Activated CD8-positive, alpha-beta T cell treated with anti-CD3 and anti-CD28 coated beads for 36 hours (primary cell): ENCODE measurements around the gene DAP3. TPM values are rescaled to one million over a fixed set of nuclear protein-coding genes. Genes with fewer than 3 reads are reported as not detected.
"Not testable (repeated sequence)": the region's sequence is repeated elsewhere in the genome, so short reads cannot be mapped to it uniquely, and the experiment has no call there.

Experiments
- ATAC-seq: fragments of 200-7000 bp; cut with Tn5 transposase; one replicate; pipeline ENCODE4 v1.10.0; 2021; ENCODE audit warnings: mild to moderate bottlenecking, moderate library complexity
- CTCF ChIA-PET: fragments of 350-600 bp; sonication (Branson Sonifier 250); formaldehyde crosslinking; loops from one replicate; lab custom pipeline; 2021; ENCODE audit warnings: antibody characterized with exemption; lab: Charles Lee
- POLR2A ChIA-PET: fragments of 350-600 bp; sonication (Branson Sonifier 250); formaldehyde crosslinking; loops from one replicate; lab custom pipeline; 2021; ENCODE audit warnings: antibody characterized with exemption; lab: Charles Lee
- DNase-seq: peaks from one replicate; pipeline ENCODE4 v3.0.0-alpha.2; 2020
- H3K27ac Mint-ChIP-seq: one replicate; pipeline ENCODE4 v1.8.0; 2021; ENCODE audit warnings: mild to moderate bottlenecking, mixed read lengths
- H3K27me3 Mint-ChIP-seq: one replicate; pipeline ENCODE4 v1.8.0; 2021; ENCODE audit warnings: mixed read lengths
- H3K36me3 Mint-ChIP-seq: one replicate; pipeline ENCODE4 v1.8.0; 2021; ENCODE audit warnings: low read depth, mixed read lengths
- H3K4me1 Mint-ChIP-seq: one replicate; pipeline ENCODE4 v1.8.0; 2021; ENCODE audit warnings: low read depth, mixed read lengths
- H3K4me3 Mint-ChIP-seq: one replicate; pipeline ENCODE4 v1.8.0; 2021; ENCODE audit warnings: mild to moderate bottlenecking, moderate library complexity, mixed read lengths
- H3K9me3 Mint-ChIP-seq: one replicate; pipeline ENCODE4 v1.8.0; 2021; ENCODE audit warnings: mixed read lengths
- intact Hi-C: fragments of 100-400 bp; cut with micrococcal nuclease; formaldehyde crosslinking; loops from one replicate; pipeline ENCODE4 v1.10.0; 2022
- total RNA-seq, 2 experiments: library from RNA; stranded (reverse); gene quantifications; one replicate each; pipeline ENCODE4 v1.2.3, GENCODE V29; 2021
- TF ChIP-seq, protein P1 (sequence below): fragments of 200-600 bp; IDR thresholded peaks from one replicate; pipeline ENCODE4 v1.8.0; 2022; ENCODE audit warnings: antibody characterized with exemption, mild to moderate bottlenecking

The DAP3 gene
- total RNA-seq, 2 experiments from 2014 or later, result 160 to 173 TPM

DNA sequence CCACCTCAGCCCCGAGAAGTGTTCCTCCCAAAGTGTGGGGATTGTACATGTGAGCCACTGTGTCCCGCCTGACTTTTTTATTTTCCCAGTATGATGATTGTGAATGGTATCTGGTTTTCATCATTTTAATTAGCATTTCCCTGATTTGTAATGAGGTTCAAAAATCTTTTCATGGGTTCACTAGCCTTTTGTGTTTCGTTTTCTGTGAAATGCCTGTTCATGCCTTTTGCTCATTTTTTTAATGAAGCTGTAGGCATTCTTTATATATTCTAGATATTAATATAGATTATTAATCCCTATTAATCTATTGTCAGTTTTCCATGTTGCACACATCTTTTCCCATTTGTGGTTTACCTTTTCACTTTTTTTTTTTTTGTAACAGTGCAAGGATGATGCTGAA, 20.5 kb downstream of the DAP3 start:
- ChIA-PET POLR2A (interaction anchor here (0.7 kb wide), 1 partner anchor 324 kb away, joined by 3 read pairs; no protein-coding TSS in a partner anchor), CTCF (no interaction called here)
- Mint-ChIP-seq H3K4me3 (no peak overlapping the region), H3K27ac (no peak overlapping the region), H3K27me3 (no peaks in the 10 kb centered on the region), H3K4me1 (peaks cover 7% of the 10 kb centered on the region), H3K9me3 (no peaks in the 10 kb centered on the region), H3K36me3 (peaks cover 30% of the 10 kb centered on the region)
- no peak for ATAC-seq
- DNase-seq, result no peak
- TF ChIP-seq, protein P1, sequence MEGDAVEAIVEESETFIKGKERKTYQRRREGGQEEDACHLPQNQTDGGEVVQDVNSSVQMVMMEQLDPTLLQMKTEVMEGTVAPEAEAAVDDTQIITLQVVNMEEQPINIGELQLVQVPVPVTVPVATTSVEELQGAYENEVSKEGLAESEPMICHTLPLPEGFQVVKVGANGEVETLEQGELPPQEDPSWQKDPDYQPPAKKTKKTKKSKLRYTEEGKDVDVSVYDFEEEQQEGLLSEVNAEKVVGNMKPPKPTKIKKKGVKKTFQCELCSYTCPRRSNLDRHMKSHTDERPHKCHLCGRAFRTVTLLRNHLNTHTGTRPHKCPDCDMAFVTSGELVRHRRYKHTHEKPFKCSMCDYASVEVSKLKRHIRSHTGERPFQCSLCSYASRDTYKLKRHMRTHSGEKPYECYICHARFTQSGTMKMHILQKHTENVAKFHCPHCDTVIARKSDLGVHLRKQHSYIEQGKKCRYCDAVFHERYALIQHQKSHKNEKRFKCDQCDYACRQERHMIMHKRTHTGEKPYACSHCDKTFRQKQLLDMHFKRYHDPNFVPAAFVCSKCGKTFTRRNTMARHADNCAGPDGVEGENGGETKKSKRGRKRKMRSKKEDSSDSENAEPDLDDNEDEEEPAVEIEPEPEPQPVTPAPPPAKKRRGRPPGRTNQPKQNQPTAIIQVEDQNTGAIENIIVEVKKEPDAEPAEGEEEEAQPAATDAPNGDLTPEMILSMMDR, result no peak
- intact Hi-C loops, result no loop called here

DNA sequence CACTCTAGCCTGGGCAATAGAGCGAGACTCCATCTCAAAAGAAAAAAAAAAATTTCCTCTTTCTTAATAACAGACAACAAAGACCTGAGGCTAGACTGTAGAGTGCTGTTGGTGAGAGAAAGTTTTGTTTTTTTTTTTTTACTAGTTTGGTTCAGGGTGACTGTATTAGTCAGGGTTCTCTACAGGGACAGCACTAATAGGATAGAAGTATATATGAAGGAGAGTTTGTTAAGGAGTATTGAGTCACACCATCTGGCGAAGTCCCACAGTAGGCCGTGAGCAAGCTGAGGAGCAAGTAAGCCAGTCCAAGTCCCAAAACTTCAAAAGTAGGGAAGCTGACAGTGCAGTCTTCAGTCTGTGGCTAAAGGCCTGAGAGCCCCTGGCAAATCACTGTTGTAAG, 22.6 kb downstream of the DAP3 start:
- POLR2A ChIA-PET, H3K27me3 Mint-ChIP-seq, ATAC-seq, H3K9me3 Mint-ChIP-seq, H3K4me3 Mint-ChIP-seq, intact Hi-C loops, H3K4me1 Mint-ChIP-seq, H3K27ac Mint-ChIP-seq, DNase-seq, CTCF ChIA-PET: not testable (repeated sequence)
- H3K36me3 Mint-ChIP-seq, result peaks cover 32% of the 10 kb centered on the region

DNA sequence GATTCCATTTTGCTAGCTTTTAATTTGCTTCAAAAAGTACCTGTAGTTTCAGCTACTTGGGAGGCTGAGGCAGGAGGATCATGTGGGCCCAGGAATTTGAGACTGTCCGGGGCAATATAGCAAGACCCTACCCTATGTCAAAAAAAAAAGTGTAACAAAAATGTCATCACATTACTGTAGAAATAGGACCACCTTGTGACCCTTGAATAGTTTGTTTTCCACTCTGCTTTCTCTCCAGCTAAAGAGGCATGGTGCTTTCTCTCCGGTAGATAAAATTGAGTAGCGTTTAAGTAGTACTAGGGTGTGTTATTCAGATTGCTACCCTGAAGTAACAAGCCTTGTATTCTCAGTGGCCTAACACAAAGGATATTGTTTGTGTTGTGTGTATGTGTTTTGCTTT, 23.7 kb downstream of the DAP3 start:
- peaks cover 36% of the 10 kb centered on the region for H3K36me3 Mint-ChIP-seq
- not testable (repeated sequence) for H3K27me3 Mint-ChIP-seq

DNA sequence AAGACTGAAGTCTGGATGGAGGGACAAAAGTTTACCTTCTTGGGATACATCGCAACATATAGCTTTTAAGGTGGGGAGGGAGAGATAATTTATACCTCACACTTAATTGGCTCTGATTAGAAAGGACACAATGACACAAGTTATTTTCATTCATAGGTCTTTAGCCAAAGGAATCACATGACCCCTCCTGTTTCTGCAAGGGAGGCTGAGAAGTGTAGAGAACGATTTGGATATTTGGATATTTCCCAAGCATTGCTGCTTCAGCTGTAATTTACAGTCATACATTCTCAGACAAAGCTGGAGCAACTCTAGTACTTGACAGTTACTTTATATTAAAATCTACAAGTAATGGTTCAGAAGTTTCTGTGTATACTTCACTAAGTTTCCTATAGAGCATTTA, 24.2 kb downstream of the DAP3 start:
- H3K9me3 Mint-ChIP-seq, result no peaks in the 10 kb centered on the region
- DNase-seq (no peak), ATAC-seq (no peak)
- no peak overlapping the region for H3K27ac Mint-ChIP-seq
- TF ChIP-seq, protein P1, result no peak
- ChIA-PET CTCF (interaction anchor here (0.6 kb wide), 1 partner anchor 67 kb away, joined by 3 read pairs; no protein-coding TSS in a partner anchor), POLR2A (no interaction called here)
- H3K4me3 Mint-ChIP-seq, result no peak overlapping the region
- peaks cover 34% of the 10 kb centered on the region for H3K36me3 Mint-ChIP-seq
- intact Hi-C loops, result no loop called here
- H3K27me3 Mint-ChIP-seq, result no peaks in the 10 kb centered on the region
- H3K4me1 Mint-ChIP-seq, result peaks cover 9% of the 10 kb centered on the region

More for the DNA sequence above, 23.7 kb downstream of the DAP3 start:
- ATAC-seq, H3K9me3 Mint-ChIP-seq, intact Hi-C loops, POLR2A ChIA-PET, H3K4me3 Mint-ChIP-seq, H3K27ac Mint-ChIP-seq, DNase-seq: not testable (repeated sequence)
- CTCF ChIA-PET, result interaction anchor here (0.6 kb wide), 1 partner anchor 66 kb away, joined by 3 read pairs; no protein-coding TSS in a partner anchor
- H3K4me1 Mint-ChIP-seq, result peaks cover 11% of the 10 kb centered on the region

DNA sequence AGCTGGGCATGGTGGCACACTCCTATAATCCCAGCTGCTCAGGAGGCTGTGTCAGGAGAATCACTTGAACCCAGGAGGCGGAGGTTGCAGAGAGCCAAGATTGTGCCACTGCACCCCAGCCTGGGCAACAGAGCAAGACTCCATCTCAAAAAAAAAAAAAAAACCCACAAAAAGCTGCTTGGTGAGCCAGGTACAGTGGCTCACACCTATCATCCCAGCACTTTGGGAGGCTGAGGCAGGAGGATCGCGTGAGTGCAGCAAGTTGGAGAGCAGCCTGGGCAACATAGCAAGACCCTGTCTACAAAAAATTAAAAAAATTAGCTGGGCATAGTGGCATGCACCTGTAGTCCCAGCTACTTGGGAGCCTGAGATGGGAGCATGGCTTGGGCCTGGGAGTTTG, 26.2 kb downstream of the DAP3 start:
- POLR2A ChIA-PET, H3K27ac Mint-ChIP-seq, DNase-seq, H3K4me3 Mint-ChIP-seq, H3K4me1 Mint-ChIP-seq, intact Hi-C loops, ATAC-seq, H3K9me3 Mint-ChIP-seq, H3K27me3 Mint-ChIP-seq: not testable (repeated sequence)
- H3K36me3 Mint-ChIP-seq, result peaks cover 31% of the 10 kb centered on the region
- CTCF ChIA-PET, result interaction anchor here (0.6 to 1.5 kb wide), 2 partner anchors 14 to 460 kb away, joined by 3 to 6 read pairs; partner anchors contain the start of gene ENTREP3

DNA sequence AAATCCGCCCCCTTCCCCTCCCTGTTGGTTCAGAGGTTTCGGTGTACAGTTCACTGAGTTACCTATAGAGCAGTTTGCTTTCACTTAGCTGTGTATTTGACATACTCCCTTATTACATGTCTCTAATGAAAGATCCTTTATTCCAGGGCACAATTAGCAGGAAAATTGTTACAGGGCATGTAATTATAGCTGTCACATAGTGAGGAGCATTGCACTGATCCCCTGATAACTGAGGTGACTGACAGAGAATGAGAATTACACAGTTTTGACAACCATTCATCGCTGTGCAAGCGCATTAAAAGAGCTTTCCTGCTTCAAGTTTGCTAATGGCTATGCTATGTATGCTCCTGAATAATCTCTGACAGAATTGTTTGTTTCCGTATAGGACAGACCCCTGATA, 26.9 kb downstream of the DAP3 start:
- Mint-ChIP-seq H3K4me1 (peaks cover 9% of the 10 kb centered on the region), H3K27me3 (no peaks in the 10 kb centered on the region), H3K27ac (peak overlapping the region; percentile 7), H3K9me3 (no peaks in the 10 kb centered on the region), H3K4me3 (no peak overlapping the region), H3K36me3 (peaks cover 29% of the 10 kb centered on the region)
- CTCF ChIA-PET, result interaction anchor here (0.6 to 1.5 kb wide), 3 partner anchors 13 to 466 kb away, joined by 3 to 6 read pairs (median 3); partner anchors contain the start of gene ENTREP3
- ATAC-seq, result no peak
- intact Hi-C loops, result no loop called here
- TF ChIP-seq, protein P1, result no peak
- no peak for DNase-seq
- POLR2A ChIA-PET, result no interaction called here
